NCI-H2029 (cell line): ENCODE data around the gene TMED5.
"Not testable (repeated sequence)": the region's sequence is repeated elsewhere in the genome, so short reads cannot be mapped to it uniquely, and the experiment has no call there.

Experiments
- DNase-seq: peaks from one replicate; lab custom pipeline; 2025; lab: John Stamatoyannopoulos, UW

TMED5 gene

DNA sequence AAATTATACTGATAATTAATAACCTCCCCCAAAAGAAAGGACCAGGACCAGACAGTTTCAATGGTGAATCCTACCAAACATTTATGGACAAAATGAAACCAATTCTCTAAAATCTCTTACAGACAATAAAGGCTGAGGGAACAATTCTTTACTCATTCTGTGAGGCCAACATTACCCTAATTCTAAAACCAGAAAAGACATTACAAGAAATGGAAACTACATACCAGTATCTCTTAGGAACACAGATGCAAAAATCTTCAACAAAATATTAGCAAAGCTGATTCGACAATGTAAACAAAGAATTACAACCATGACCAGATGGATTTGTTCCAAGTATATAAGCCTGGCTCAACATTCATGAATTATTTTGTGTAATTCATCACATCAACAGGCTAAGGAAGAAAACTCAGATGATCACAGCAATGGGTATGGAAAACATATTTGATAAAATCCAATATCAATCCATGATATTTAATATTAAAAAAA lies 8.6 kb downstream of the TMED5 start:
- DNase-seq, result no peak

GRCh38 chr1:93170141-93170678 lies 10.0 kb downstream of the TMED5 start:
- not testable (repeated sequence) for DNase-seq

GRCh38 chr1:93167006-93167405 lies 13.2 kb downstream of the TMED5 start:
- DNase-seq, result no peak

GRCh38 chr1:93165895-93166294 lies 14.3 kb downstream of the TMED5 start:
- not testable (repeated sequence) for DNase-seq

- no peak for DNase-seq
Measured at GRCh38 chr1:93164816-93165215, 15.4 kb downstream of the TMED5 start.

- DNase-seq, result not testable (repeated sequence)
Measured at GRCh38 chr1:93163314-93163713, 16.9 kb downstream of the TMED5 start.

GRCh38 chr1:93159337-93159736 lies 20.9 kb downstream of the TMED5 start:
- no peak for DNase-seq

GRCh38 chr1:93155335-93155734 lies 24.9 kb downstream of the TMED5 start:
- no peak for DNase-seq

- DNase-seq, result no peak
Measured at GRCh38 chr1:93154898-93155297, 25.3 kb downstream of the TMED5 start.

- no peak for DNase-seq
Measured at GRCh38 chr1:93152835-93153234, 27.4 kb downstream of the TMED5 start.

DNA sequence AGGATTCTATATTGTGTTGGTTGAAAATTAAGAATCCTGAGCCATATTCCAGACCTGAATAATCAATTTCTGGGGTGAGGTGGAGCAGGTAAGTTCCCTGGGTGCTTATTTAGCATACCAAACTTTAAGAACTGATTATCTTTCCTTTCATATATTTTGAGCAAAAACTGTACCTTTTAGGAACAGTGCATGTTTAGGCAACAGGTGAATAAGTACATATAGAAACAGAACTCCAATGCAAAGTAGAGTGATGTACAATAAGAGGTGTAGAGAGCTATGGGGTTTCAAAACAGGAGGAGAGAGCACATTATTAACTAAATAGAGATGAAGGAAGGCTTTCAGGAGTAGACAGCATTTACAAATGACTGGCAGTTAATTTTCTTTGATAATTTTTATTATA lies 28.7 kb downstream of the TMED5 start:
- no peak for DNase-seq

GRCh38 chr1:93150729-93151128 lies 29.5 kb downstream of the TMED5 start:
- DNase-seq, result no peak

DNA sequence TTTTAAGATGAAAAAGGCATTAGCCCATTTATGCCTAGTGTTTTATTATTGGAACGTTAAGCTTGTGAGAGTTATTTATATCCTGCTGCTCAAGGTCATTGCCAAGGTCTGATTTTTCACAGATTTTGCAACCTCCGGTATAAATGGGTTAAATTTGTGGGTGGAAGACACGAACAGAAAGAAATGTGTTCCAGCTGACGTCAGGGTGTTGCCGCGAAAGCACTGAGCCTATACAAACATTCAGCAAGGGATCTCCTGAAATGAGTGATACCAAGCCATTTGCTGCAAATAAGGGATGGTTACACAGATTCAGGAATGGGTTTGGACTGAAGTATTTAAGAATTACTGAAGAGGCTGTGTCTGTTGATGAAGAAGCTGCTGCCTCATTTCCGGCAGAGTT lies 32.2 kb downstream of the TMED5 start:
- DNase-seq, result no peak

DNA sequence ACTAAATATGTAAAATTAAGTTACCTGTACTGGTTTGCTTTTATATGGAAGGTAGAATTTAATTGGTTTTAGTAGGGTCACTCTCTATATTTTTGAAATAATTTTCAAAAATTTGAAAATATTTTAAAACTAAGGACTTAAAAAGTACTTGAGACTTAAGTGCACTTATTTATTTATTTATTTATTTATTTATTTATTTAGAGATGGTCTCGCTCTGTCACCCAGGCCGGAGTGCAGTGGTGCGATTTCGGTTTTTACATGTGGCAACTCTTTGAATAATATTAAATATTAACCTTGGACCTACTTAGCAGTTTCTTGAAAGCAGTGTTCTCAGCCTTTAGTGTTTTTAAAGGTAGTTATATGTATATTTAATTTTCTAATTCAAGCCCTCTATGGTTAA lies 36.4 kb downstream of the TMED5 start:
- no peak for DNase-seq

DNA sequence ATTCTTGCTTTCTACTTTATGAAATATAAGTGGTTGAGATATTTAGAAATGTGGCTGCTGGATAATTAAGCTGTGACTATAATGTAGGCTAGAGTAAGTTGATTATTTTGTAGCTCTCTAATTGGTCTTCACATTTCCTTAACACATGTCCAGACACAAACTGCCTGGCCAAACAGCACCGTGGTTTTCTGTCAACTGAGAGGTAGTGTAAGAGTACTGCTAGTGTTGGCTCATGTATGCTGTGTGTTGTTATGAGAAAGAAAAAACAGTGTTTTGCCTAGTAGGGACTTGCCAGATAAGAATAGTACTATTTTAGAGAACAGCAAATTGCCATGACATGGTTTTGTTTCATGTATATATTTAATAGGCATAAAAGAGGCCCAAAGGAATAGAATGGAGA lies 37.1 kb downstream of the TMED5 start:
- no peak for DNase-seq

GRCh38 chr1:93142161-93142560 lies 38.1 kb downstream of the TMED5 start:
- no peak for DNase-seq

GRCh38 chr1:93140106-93140505 lies 40.1 kb downstream of the TMED5 start:
- no peak for DNase-seq

- no peak for DNase-seq
Measured at GRCh38 chr1:93137604-93138292, 42.5 kb downstream of the TMED5 start.

DNA sequence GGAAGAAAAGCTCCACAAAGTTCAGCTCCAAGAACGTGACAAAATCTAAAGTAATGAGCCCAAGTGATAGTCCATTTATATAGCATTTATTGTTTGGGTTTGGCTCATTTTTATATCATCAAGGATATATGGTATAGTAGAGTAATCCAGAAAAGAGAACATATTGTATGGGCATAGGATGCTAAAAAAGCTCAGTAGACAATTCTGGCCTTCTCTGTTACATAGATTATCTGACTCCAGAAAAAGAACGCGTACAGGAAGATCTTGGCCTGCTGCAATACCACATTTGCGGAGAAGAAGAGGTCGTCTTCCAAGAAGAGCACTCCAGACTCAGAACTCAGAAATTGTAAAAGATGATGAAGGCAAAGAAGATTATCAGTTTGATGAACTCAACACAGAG lies 43.8 kb downstream of the TMED5 start:
- no peak for DNase-seq

GRCh38 chr1:93132638-93133037 lies 47.6 kb downstream of the TMED5 start:
- DNase-seq, result no peak

DNA sequence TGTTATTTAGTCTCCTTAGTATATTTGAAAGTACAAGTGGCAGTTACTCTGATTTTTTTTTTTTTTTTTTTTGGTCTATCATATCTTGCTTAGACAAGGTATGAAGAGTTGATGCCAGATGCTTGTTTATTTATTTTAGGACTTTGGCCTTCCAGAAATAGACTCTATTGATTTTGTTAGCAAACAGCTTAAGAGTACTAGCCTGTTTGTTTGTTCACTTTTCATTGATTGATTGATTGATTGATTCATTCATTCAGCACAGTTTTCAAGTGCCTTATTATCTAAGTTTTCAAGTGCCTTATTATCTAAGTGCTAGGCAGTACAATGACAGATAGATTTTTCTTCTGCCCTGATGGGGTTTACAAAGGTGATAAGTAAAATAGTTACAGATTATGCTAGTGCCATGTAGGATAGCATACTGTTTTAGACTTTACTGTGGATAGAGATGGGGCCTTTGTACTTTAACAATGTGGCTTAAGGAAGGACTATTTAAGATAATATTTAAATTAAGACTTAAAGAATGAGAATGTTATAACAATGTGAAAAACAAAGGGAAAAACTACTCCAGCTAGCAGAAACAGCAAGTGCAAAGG lies 50.6 kb downstream of the TMED5 start:
- DNase-seq, result no peak

DNA sequence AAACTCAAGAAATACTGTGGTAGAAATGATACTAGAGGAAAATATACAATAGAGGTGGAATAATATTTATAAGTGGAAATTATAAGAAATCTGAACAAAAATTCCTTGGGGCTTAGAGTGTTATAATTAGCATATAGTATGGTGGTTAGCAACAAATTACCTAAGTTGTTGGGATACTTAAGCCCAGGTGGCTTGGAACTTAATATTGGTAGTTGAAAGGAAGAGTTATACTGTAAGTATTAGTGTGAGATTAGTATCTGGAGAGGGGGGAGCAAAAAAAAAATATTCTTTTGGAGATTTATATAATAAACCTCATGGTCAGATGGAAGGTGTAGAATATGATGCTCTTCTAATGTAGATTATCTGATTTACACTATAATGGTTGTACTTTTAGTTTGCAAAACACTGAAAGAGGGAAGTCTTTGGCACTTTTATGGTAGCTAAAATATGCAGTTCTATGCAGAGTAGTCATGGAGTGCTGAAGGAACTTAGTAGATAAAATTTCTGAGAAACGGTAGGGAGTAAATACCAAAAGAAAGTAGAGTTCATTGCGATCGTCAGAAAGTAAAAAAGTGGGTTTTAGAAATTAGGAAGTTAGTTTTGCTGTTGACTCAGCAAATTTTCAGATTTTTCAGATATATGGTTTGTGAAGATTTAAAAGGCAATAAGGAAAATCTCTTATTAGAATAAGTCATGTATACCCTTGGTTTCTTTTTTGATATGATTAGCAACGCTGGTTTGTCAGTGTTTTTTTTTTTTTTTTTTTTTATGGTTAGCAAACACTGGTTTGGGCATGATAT lies 55.5 kb downstream of the TMED5 start:
- DNase-seq, result no peak
